Ammon's horn (tissue), 1 donor: Measurements from ENCODE around the gene FAT1.
"Not testable (repeated sequence)": the region's sequence is repeated elsewhere in the genome, so short reads cannot be mapped to it uniquely, and the experiment has no call there.

Experiments
- DNase-seq: peaks from one replicate; pipeline ENCODE4 v3.0.0-alpha.2; 2016; ENCODE audit warnings: low spot score

The FAT1 gene

GRCh38 chr4:186699881-186700397 is 23.7 kb downstream of the FAT1 start:
- no peak for DNase-seq

DNA sequence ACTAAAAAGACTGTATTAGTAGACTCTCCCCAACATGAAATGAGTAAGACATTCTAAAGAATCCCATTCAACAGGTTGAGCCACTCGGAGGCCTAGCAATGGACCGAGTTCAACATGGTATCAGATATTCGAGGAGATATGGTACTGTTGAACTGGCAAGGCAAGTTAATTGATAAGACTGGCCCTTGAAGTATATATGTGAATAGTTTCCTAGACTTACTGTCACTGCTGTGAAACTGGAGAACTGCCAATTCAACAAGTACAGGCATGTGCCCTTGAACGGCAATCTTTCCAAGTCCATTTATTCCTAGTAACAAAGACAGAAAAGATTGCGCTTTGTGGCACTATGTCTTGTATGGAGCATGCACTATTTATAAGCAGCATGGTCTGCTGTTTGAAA is 24.4 kb downstream of the FAT1 start:
- no peak for DNase-seq

DNA sequence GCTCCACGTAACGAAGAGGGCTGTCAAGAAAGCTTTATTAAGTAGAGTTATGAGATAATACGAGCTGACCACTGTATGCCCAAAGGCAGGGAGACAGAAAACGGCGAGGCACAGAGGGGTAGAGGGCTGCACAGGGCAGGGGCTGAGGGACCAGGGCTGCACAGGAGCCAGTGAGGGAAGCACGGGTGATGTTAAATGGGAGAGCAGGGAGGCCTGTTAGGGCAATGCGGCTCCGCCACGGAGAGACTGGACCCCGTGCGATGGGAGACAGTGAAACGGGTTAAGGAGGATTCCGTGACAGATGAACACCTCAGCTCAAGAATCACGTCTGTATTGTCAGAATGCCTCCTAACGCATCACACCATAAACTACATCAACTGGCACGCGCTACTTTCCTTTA is 25.1 kb downstream of the FAT1 start:
- DNase-seq = no peak

- no peak for DNase-seq
Observed at GRCh38 chr4:186698028-186698427, 25.6 kb downstream of the FAT1 start.

DNA sequence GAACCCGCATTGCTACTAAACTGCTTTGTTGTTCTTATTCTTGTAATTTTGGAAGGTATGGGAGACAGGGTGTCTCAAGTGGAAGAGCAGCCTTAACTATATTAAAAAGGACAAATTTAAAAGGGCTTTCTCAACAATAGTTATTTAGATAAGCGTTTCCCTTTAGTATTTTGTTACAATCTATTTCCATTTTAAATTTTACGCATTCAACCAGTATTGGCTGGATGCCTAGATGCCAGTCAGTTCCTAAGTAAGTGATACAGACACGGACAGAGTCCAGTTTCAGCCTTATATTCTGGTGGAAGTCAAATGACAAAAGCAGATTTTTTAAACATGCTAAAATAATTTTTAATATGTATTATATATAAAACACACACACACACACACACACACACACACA is 28.3 kb downstream of the FAT1 start:
- DNase-seq = no peak

DNA sequence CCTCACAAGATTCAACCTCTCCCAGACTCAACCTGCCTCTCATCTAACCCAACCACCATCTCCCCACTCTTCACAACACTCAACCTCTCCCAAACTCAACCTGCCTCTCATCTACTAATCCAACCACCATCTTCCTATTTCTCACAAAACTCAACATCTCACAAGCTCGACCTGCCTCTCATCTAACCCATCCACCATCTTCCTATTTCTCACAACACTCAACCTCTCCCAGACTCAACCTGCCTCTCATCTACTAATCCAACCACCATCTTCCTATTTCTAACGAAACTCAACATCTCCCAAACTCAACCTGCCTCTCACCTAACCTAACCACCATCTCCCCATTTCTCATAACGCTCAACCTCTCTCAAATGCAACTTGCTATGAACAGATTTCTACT is 29.8 kb downstream of the FAT1 start:
- no peak for DNase-seq

- DNase-seq = no peak
Observed at GRCh38 chr4:186693159-186693815, 30.4 kb downstream of the FAT1 start.

- no peak for DNase-seq
Observed at GRCh38 chr4:186691396-186691795, 32.3 kb downstream of the FAT1 start.

DNA sequence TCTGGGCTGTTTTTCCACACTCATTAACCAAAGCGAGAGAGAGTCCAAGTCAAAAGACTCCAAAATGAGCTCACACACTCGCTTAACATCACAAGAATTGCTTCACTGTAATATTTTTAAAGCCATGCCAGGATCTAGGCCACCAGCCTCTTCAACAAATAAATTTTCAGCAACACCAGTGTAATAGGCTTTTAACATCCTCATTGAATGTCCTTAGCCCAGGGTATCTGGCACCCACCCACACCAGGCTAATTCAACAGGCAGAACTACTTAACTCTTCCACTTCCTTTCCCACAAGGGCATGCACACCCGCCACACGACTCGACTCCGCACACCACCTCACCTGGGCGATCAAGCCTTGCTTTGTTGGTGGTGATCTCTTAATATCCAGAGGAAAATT is 34.2 kb downstream of the FAT1 start:
- DNase-seq = no peak

GRCh38 chr4:186688150-186688943 is 35.3 kb downstream of the FAT1 start:
- no peak for DNase-seq

DNA sequence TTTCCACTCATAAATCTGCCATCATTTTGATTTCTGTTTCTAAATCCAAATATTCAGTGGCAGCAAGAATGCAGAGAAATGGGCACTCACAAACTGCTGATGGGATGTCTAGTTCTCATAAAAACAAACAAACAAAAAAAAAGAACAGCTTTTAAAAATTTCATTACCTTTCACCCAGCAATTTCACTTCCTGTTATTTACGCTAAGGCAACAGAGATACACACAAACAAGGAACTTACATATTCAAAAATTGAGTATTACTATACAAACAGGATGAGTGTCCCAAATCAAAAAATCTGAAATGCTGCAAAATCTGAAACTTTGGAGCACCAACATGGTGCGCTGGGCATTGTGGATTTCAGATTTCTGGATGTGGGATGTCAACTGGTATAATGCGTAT is 36.4 kb downstream of the FAT1 start:
- DNase-seq = no peak

GRCh38 chr4:186685767-186686183 is 37.9 kb downstream of the FAT1 start:
- DNase-seq = no peak

DNA sequence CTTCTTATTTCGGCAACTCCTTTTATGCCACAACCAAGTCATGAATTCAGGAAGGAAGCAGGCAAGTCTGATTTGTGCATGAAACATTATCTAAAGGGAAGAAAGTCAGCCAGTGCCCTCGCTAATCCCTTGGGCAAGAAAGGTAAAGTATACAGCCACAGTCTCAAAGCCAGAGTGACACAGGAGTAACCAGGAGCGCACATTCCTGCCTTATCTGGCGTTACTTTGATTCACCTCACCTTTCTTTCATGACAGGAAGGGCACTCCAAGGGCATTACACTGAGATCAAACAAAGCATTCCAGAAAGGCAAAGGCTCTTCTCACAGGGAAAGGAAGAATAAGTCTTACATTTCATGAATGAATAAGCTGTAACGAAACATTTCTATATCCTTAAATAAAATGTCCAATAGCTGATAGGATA is 38.8 kb downstream of the FAT1 start:
- no peak for DNase-seq

- no peak for DNase-seq
Observed at GRCh38 chr4:186684220-186684619, 39.4 kb downstream of the FAT1 start.

- DNase-seq = no peak
Observed at GRCh38 chr4:186680641-186681040, 43.0 kb downstream of the FAT1 start.

DNA sequence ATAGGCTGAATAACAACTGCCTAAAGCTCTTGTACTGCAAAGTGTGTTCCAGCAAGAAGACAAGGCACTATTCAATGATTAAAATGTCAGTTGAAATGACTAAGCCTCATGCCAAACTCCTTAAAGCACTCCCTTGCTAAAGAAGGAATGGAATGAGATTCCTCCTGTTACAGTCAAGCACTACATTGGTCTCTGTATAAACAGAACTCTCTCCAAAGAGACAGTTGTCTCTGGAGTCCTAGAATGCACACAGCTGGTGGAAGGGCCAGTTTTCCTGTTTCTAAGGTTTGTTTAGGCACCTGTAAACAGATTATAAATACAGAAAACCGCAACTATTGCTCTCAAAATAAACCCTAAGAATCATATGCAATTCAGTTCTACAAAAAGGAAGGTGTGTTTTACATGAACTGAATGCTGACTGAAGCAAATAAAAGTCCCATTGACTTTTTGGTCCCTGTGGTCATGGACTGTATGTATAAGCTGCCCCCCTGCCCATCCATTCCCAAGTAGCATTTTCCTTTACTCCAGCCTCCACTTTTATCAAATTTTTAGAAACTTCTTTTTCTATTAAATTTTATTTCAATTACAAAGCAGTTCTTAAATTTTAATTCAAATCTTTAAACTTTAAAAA is 47.0 kb downstream of the FAT1 start:
- DNase-seq = no peak

DNA sequence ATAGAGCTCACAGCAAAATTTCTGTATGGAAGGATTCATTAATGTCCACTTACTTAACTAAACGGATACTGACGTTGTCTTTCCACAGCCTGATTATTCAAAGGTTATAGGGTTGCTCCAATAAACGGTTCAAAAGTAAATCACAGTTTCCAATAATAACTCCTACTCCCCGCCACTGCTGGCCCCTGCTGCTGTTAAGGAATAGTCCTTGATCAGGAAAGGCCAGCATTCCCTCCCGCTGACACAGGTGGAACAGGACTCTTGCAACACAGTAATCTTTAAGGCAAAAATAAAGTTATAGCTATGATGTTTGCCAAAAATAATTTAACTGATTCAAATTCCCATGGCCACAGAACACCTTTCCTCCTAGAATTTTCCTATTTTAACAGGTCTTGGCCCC is 53.9 kb downstream of the FAT1 start:
- no peak for DNase-seq

DNA sequence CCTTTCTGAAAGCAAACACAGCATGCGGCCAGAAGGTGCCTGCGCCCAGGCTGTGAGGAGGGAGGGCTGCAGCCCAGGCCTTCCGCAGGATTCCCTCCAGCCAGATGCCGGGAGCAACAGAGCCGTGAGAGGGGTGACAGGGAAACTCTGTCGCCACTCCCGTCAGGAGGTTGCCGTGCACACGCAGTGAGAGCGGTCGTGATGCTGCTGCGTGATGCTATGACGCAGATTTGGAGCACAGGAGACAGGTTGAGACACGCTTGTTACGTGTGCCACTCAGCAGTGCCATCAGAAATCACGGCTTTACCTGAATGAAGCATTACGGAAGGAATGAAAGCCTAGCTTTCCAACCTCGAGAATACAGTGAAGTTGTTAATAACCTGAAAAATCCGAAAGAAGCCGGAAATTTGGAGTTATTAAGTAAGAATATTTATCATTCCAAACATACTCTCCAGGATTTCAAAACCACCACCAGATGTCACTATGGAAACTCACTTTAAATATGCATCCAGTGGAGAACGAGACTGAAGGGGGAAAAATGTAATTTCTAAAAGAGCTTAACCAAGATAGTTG is 54.4 kb downstream of the FAT1 start:
- peak; percentile 54 for DNase-seq

DNA sequence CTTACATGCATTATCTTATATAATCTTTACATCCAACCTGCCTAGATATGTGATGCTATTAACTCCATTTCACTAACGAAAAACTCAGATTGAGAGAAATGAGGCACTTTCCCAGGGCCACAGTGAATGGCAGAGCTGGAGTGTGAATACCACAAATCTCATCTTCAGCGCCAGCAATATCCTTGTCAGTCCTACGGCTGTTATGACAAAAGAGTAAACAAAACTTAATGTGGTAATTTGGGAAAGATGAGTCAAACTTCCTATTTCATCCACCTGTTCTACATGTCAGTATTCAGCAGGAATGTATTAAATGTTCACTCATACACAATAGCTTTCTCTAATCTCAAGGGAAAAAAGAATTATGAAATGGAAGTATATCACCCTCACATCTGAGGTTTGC is 56.9 kb downstream of the FAT1 start:
- no peak for DNase-seq

DNA sequence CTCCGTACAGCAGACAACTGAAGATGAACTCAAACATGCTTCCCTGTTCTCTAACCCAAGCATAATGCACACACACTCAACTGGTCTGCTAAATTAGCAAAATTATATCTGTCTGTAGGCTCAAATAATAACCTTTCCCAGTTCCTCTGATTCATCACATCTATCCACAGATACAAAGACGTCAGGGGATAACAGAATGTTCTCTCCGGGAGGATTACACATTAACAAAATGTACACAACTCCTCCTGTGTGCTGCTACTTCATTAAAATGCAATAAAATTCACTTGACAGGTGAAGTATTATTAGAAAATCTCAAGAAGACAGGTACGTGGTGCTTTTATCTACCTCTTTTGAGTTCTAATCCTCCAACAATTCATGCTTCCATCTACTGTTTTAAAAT is 57.4 kb downstream of the FAT1 start:
- no peak for DNase-seq

DNA sequence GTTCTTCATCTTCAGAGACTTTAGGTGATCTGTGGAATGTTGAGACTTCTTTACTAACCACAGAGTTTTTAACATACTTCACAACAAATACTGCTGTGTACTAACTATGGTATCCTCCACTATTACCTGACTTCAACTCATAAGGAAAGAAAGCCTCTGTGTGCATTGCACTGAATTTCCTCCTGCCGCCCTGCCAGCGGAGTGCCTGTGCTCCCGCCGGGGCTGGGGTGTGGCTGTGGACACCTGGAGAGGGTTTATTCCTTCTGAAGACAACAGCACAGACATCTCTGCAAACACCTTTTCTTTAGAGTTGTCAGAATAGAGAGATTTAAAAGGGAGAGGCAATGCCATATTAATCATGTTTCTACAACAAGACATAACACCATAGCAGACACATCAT is 63.3 kb downstream of the FAT1 start:
- DNase-seq = no peak

- DNase-seq = no peak
Observed at GRCh38 chr4:186659935-186660334, 63.7 kb downstream of the FAT1 start.

- DNase-seq = not testable (repeated sequence)
Observed at GRCh38 chr4:186659456-186659855, 64.2 kb downstream of the FAT1 start.
